Heart right ventricle (tissue), 16 donors: ENCODE results near the gene TGM1. TPM values are rescaled to one million over a fixed set of nuclear protein-coding genes. Genes with fewer than 3 reads are reported as not detected.

ENCODE experiments used
- ATAC-seq, 8 donors: fragments of 200-7000 bp; cut with Tn5 transposase; one replicate each; pipeline ENCODE4 v1.9.1; 2020; ENCODE audit warnings: mild to moderate bottlenecking in 8 of 8, moderate library complexity in 8 of 8, moderate number of reproducible peaks in 1 of 8
- DNase-seq, 2 donors: peaks; one replicate each; pipeline ENCODE4 v3.0.0-alpha.2; 2020
- H3K27ac ChIP-seq, 10 donors: fragments of 200-600 bp; sonication (generic) in 2 of 10; one replicate each; pipeline versions ENCODE4 v1.5.0 to v1.8.0; 2020 to 2022; ENCODE audit warnings: mild to moderate bottlenecking in 3 of 10
- H3K27me3 ChIP-seq, 7 donors: fragments of 200-600 bp; one replicate each; pipeline ENCODE4 v1.8.0; 2021 to 2022; ENCODE audit warnings: mild to moderate bottlenecking in 2 of 7
- H3K36me3 ChIP-seq, 9 donors: fragments of 200-600 bp; sonication (generic) in 1 of 9; one replicate each; pipeline versions ENCODE4 v1.5.0 to v1.8.0; 2020 to 2022; ENCODE audit warnings: mild to moderate bottlenecking in 2 of 9
- H3K4me1 ChIP-seq, 9 donors: fragments of 200-600 bp; sonication (generic) in 1 of 9; one replicate each; pipeline versions ENCODE4 v1.5.0 to v1.8.0; 2020 to 2022; ENCODE audit warnings: mild to moderate bottlenecking in 4 of 9
- H3K4me3 ChIP-seq, 10 donors: fragments of 200-600 bp; sonication (generic) in 2 of 10; one replicate each; pipeline versions ENCODE4 v1.5.0 to v1.8.0; 2020 to 2022; ENCODE audit warnings: mild to moderate bottlenecking in 7 of 10, moderate library complexity in 2 of 10
- H3K9me3 ChIP-seq, 11 donors: fragments of 200-600 bp in 10 of 11; sonication (generic) in 2 of 11; one replicate each; pipeline versions ENCODE4 v1.5.0 to v1.8.0; 2013 to 2022; ENCODE audit warnings: mild to moderate bottlenecking in 2 of 11, control low read depth in 1 of 11, moderate library complexity in 1 of 11
- CTCF ChIP-seq, 9 donors: fragments of 200-600 bp; sonication (generic) in 2 of 9; IDR thresholded peaks; one replicate each; pipeline versions ENCODE4 v1.5.0 to v1.8.0; 2021 to 2022; ENCODE audit warnings: antibody characterized with exemption in 9 of 9, mild to moderate bottlenecking in 5 of 9, moderate library complexity in 1 of 9
- WGBS, 2 donors: extraction: QIAGEN DNeasy Blood & Tissue Kit; methylation state at CpG; one replicate each; pipeline ENCODE4 v1.1.7; 2013; ENCODE audit warnings: inconsistent platforms in 1 of 2; 5-methylcytosine and 5-hydroxymethylcytosine counted together
- intact Hi-C, 10 donors: fragments of 100-400 bp; cut with DNase I; formaldehyde crosslinking; loops; one replicate each; pipeline versions ENCODE4 v1.11.1 to v1.14.2; 2022
- polyA plus RNA-seq, 2 donors: library from polyadenylated mRNA; stranded (reverse); fragments of 200-250 nt; gene quantifications; one replicate each; pipeline ENCODE4 v1.2.3, GENCODE V29; 2013
- total RNA-seq, 10 donors: library from RNA; stranded (reverse); fragmentation: NEBNext Ultra II Directional in 3 of 10; extraction: Animal tissue kit (Norgen Biotek cat#: 25700) in 3 of 10; gene quantifications; one replicate each; pipeline versions ENCODE4 v1.2.1 to v1.2.4, GENCODE V29; 2021 to 2023
- donor health status: Arrhythmogenic right ventricular cardiomyopathy.
- donor health status: ischemic (EF 13 %, LVEDD 7.1; RV severe dilation, severe dysfunction).
- donor health status: healthy with polysubstance abuse.
- donor health status: DM: no; HTN: yes; CAD: no.
- donor health status: DM: no; HTN: no; CAD: no.
- donor health status: ischemic (EF 25% LVEDD 6.9; RV normal size, moderate dysfunction).
- donor health status: ischemic (EF 25% LVEDD 5.7; RV mildly dilated, moderate dysfunction).
- donor health status: healthy.
- donor health status: DM: yes; HTN: yes; CAD: no.
- donor health status: Ischemic cardiomyopathy.
- donor health status: ischemic (EF 35%, LVEDD 5.7; RV mildly dilated, moderate dysfunction).
- donor health status: nonischemic (EF 11% LVEDD 7.7; RV severe dilation, severe dysfunction).
- donor health status: DM: yes; HTN: yes; CAD: no.
- donor health status: PGD.
- donor health status: ischemic (EF 29% LVEDD 5.4; RV normal size, mild dysfunction).
- donor health status: nonischemic (EF 23%, LVEDD 6.1; RV moderate dilation, normal function).

TGM1 gene
- total and polyA plus RNA-seq, 12 donors = 0.17 to 2.2 (median 0.65) TPM

GRCh38 chr14:24310265-24310645, 47.3 kb upstream of the TGM1 start:
- Histone ChIP-seq H3K27ac (peak overlapping the region; percentile 69 to 96 (median 86)), H3K9me3 (no peaks in the 10 kb centered on the region), H3K4me3 (peak overlapping the region; percentile 45 to 71 (median 62)), H3K36me3 (peaks cover 0 to 27% (median 14%) of the 10 kb centered on the region in 9 donors), H3K27me3 (no peaks in the 10 kb centered on the region), H3K4me1 (peaks cover 14 to 77% (median 60%) of the 10 kb centered on the region in 9 donors)
- no peak for DNase-seq
- intact Hi-C loops = loop anchor here in 1 of 10 donors (5.0 kb wide), 1 partner anchor 298 kb away; no protein-coding TSS in a partner anchor
- TF ChIP-seq CTCF (IDR thresholded peaks at IDR 0.05) = no peak
- WGBS, 2 donors = 37 to 45% methylated on average over 5 of the region's 5 CpGs
- peak in 1 of 8 donors; percentile 4 for ATAC-seq

GRCh38 chr14:24309538-24310264, 46.7 kb upstream of the TGM1 start, which contains the start of gene LTB4R2:
Gene LTB4R2, plus strand, starts transcription at chr14:24310140. Its CDS starts 525 bp downstream, at chr14:24310665.
- Histone ChIP-seq H3K36me3 (peaks cover 0 to 33% (median 19%) of the 10 kb centered on the region in 9 donors), H3K27ac (peak within 1 kb of the TSS; percentile 69 to 96 (median 86)), H3K4me3 (peak within 1 kb of the TSS; percentile 45 to 71 (median 62)), H3K4me1 (peaks cover 13 to 71% (median 55%) of the 10 kb centered on the region in 9 donors), H3K27me3 (no peaks in the 10 kb centered on the region), H3K9me3 (no peaks in the 10 kb centered on the region)
- DNase-seq (no peak), ATAC-seq (no peak)
- WGBS, 2 donors = 69 to 80% methylated on average over 5 of the region's 5 CpGs
- intact Hi-C loops = loop anchor here in 1 of 10 donors (5.0 kb wide), 1 partner anchor 297 kb away; no protein-coding TSS in a partner anchor
- TF ChIP-seq CTCF (IDR thresholded peaks at IDR 0.05) = no peak

GRCh38 chr14:24308342-24309124, 45.6 kb upstream of the TGM1 start:
- H3K4me1 ChIP-seq = peaks cover 11 to 60% (median 44%) of the 10 kb centered on the region in 9 donors
- 84 to 86% methylated on average over 7 of the region's 7 CpGs for WGBS, 2 donors
- H3K27ac ChIP-seq = no peak overlapping the region
- peak in 4 of 9 donors; percentile 3 to 49 (median 16) for TF ChIP-seq CTCF (IDR thresholded peaks at IDR 0.05)
- ATAC-seq = no peak
- H3K4me3 ChIP-seq = no peak overlapping the region
- peaks cover 0 to 44% (median 28%) of the 10 kb centered on the region in 9 donors for H3K36me3 ChIP-seq
- no peaks in the 10 kb centered on the region for H3K9me3 ChIP-seq
- DNase-seq = no peak
- no peaks in the 10 kb centered on the region for H3K27me3 ChIP-seq
- intact Hi-C loops = no loop called here
